ENCODE results near the gene ARHGAP44.

ARHGAP44 gene

GRCh38 chr17:12813664-12814063, 24.4 kb downstream of the ARHGAP44 start:
- H3K4me3 ChIP-seq (ENCODE audit: low read depth, low read length): no peak overlapping the region
- no peak for DNase-seq (ENCODE audit: low read depth)
- no peak for TF ChIP-seq CTCF (IDR thresholded peaks at IDR 0.05; ENCODE audit: control insufficient read depth, extremely low read depth, insufficient read depth)

GRCh38 chr17:12814718-12815117, 25.4 kb downstream of the ARHGAP44 start:
- no peak for TF ChIP-seq CTCF (IDR thresholded peaks at IDR 0.05; ENCODE audit: control insufficient read depth, extremely low read depth, insufficient read depth)
- H3K4me3 ChIP-seq (ENCODE audit: low read depth, low read length): no peak overlapping the region
- DNase-seq (ENCODE audit: low read depth): no peak

GRCh38 chr17:12815642-12816141, 26.4 kb downstream of the ARHGAP44 start:
- no peak for DNase-seq (ENCODE audit: low read depth)
- no peak for TF ChIP-seq CTCF (IDR thresholded peaks at IDR 0.05; ENCODE audit: control insufficient read depth, extremely low read depth, insufficient read depth)
- no peak overlapping the region for H3K4me3 ChIP-seq (ENCODE audit: low read depth, low read length)

GRCh38 chr17:12821376-12821940, 32.2 kb downstream of the ARHGAP44 start:
- peak; percentile 44 for DNase-seq (ENCODE audit: low read depth)
- no peak for TF ChIP-seq CTCF (IDR thresholded peaks at IDR 0.05; ENCODE audit: control insufficient read depth, extremely low read depth, insufficient read depth)
- H3K4me3 ChIP-seq (ENCODE audit: low read depth, low read length): no peak overlapping the region

- DNase-seq (ENCODE audit: low read depth): no peak
- no peak for TF ChIP-seq CTCF (IDR thresholded peaks at IDR 0.05; ENCODE audit: control insufficient read depth, extremely low read depth, insufficient read depth)
- H3K4me3 ChIP-seq (ENCODE audit: low read depth, low read length): no peak overlapping the region
These were observed 37.1 kb downstream of the ARHGAP44 start for GRCh38 chr17:12826431-12826830.

GRCh38 chr17:12830777-12831247, 41.5 kb downstream of the ARHGAP44 start:
- H3K4me3 ChIP-seq (ENCODE audit: low read depth, low read length): no peak overlapping the region
- DNase-seq (ENCODE audit: low read depth): no peak
- TF ChIP-seq CTCF (IDR thresholded peaks at IDR 0.05; ENCODE audit: control insufficient read depth, extremely low read depth, insufficient read depth): no peak

- DNase-seq (ENCODE audit: low read depth): no peak
- H3K4me3 ChIP-seq (ENCODE audit: low read depth, low read length): no peak overlapping the region
- TF ChIP-seq CTCF (IDR thresholded peaks at IDR 0.05; ENCODE audit: control insufficient read depth, extremely low read depth, insufficient read depth): no peak
These were observed 42.5 kb downstream of the ARHGAP44 start for GRCh38 chr17:12831839-12832238.
